ACHN (cell line): ENCODE results near the gene SLC4A8.
"Not testable (repeated sequence)": the region's sequence is repeated elsewhere in the genome, so short reads cannot be mapped to it uniquely, and the experiment has no call there.

Experiments used
- DNase-seq: peaks from one replicate; pipeline ENCODE4 v3.0.0-alpha.2; 2015
- in situ Hi-C: cut with HindIII; loops from 2 replicates; pipeline ENCODE4 v1.10.0; 2017; ENCODE audit warnings: low sequenced_read_pairs, low pct_ligation_motif_present, low pct_unique_long_range_greater_than_20kb

SLC4A8 gene

GRCh38 chr12:51419425-51420193 is 5.0 kb upstream of the SLC4A8 start:
- peak; percentile 11 for DNase-seq
- in situ Hi-C loops, result no loop called here

- in situ Hi-C loops, result no loop called here
These were observed 3.3 kb upstream of the SLC4A8 start for GRCh38 chr12:51421266-51421884.

GRCh38 chr12:51424094-51424661 is 453 bp upstream of the SLC4A8 start:
- in situ Hi-C loops, result no loop called here
- DNase-seq, result no peak

More at GRCh38 chr12:51421266-51421884, 3.3 kb upstream of the SLC4A8 start:
- DNase-seq, result peak; percentile 83

- in situ Hi-C loops, result no loop called here
- no peak for DNase-seq
These were observed 3.6 kb downstream of the SLC4A8 start for GRCh38 chr12:51428256-51428655.

- DNase-seq, result no peak
These were observed 5.1 kb downstream of the SLC4A8 start for GRCh38 chr12:51429700-51430099.

GRCh38 chr12:51430196-51430895 is 5.7 kb downstream of the SLC4A8 start:
- DNase-seq, result no peak
- in situ Hi-C loops, result no loop called here

More at GRCh38 chr12:51429700-51430099, 5.1 kb downstream of the SLC4A8 start:
- in situ Hi-C loops, result no loop called here

- in situ Hi-C loops, result no loop called here
- DNase-seq, result no peak
These were observed 8.3 kb downstream of the SLC4A8 start for GRCh38 chr12:51432921-51433320.

GRCh38 chr12:51434305-51434704 is 9.7 kb downstream of the SLC4A8 start:
- DNase-seq, result no peak
- in situ Hi-C loops, result no loop called here

- DNase-seq, result no peak
- in situ Hi-C loops, result no loop called here
These were observed 12.8 kb downstream of the SLC4A8 start for GRCh38 chr12:51437431-51437830.

GRCh38 chr12:51439330-51439729 is 14.7 kb downstream of the SLC4A8 start:
- in situ Hi-C loops, result no loop called here

GRCh38 chr12:51441583-51441982 is 17.0 kb downstream of the SLC4A8 start:
- in situ Hi-C loops, result no loop called here
- no peak for DNase-seq

More at GRCh38 chr12:51439330-51439729, 14.7 kb downstream of the SLC4A8 start:
- no peak for DNase-seq

- DNase-seq, result no peak
- in situ Hi-C loops, result no loop called here
These were observed 17.7 kb downstream of the SLC4A8 start for GRCh38 chr12:51442324-51442723.

GRCh38 chr12:51443573-51443972 is 18.9 kb downstream of the SLC4A8 start:
- DNase-seq, result no peak
- in situ Hi-C loops, result no loop called here

GRCh38 chr12:51448618-51449256 is 24.1 kb downstream of the SLC4A8 start:
- DNase-seq, result no peak
- in situ Hi-C loops, result no loop called here

GRCh38 chr12:51449580-51450246 is 25.1 kb downstream of the SLC4A8 start:
- in situ Hi-C loops, result no loop called here
- no peak for DNase-seq

- no peak for DNase-seq
- in situ Hi-C loops, result no loop called here
These were observed 25.7 kb downstream of the SLC4A8 start for GRCh38 chr12:51450333-51450732.

- DNase-seq, result no peak
- in situ Hi-C loops, result no loop called here
These were observed 26.2 kb downstream of the SLC4A8 start for GRCh38 chr12:51450806-51451205.

GRCh38 chr12:51454016-51454415 is 29.4 kb downstream of the SLC4A8 start:
- in situ Hi-C loops, DNase-seq: not testable (repeated sequence)
